K562 (cell line): ENCODE measurements around the gene ZBTB9. TPM values are rescaled to one million over a fixed set of nuclear protein-coding genes. Genes with fewer than 3 reads are reported as not detected.

ENCODE experiments used
- BACH1 ChIP-seq: fragments of 200-800 bp; sonication (Bioruptor generic); IDR thresholded peaks from 2 replicates; pipeline ENCODE4 v1.6.1; 2016; ENCODE audit warnings: missing genetic modification characterization, missing compliant biosample characterization
- CBX2 ChIP-seq: fragments of 200-600 bp; sonication (generic); IDR thresholded peaks from one replicate; pipeline ENCODE4 v1.6.1; 2012; ENCODE audit warnings: mild to moderate bottlenecking, low read length, inconsistent platforms; ENCODE audit not compliant: insufficient read depth, poor library complexity, severe bottlenecking
- E2F8 ChIP-seq: fragments of 450-650 bp; IDR thresholded peaks from 2 replicates; pipeline ENCODE4 v1.7.1; 2018; ENCODE audit warnings: mild to moderate bottlenecking, low read depth; ENCODE audit not compliant: partially characterized antibody
- EP300 ChIP-seq: IDR thresholded peaks from 2 replicates; pipeline ENCODE4 v1.6.1; 2012; ENCODE audit warnings: low read length, improper control_type of control experiment
- GABPB1 ChIP-seq: sonication (generic); formaldehyde crosslinking; IDR thresholded peaks from 2 replicates; pipeline ENCODE4 v1.8.0; 2022; ENCODE audit warnings: mild to moderate bottlenecking, missing genetic modification reagents
- HDAC6 ChIP-seq: IDR thresholded peaks from 2 replicates; pipeline ENCODE4 v1.6.1; 2012; ENCODE audit warnings: low read depth, mild to moderate bottlenecking, control low read depth, inconsistent platforms, low read length, moderate library complexity
- HDGF ChIP-seq: fragments of 450-650 bp; IDR thresholded peaks from 2 replicates; pipeline ENCODE4 v1.6.1; 2016
- HNRNPH1 ChIP-seq: fragments of 200-400 bp; formaldehyde crosslinking; optimal IDR thresholded peaks from 2 replicates; pipeline ENCODE3; 2017; ENCODE audit warnings: low read depth, mild to moderate bottlenecking, low read length, moderate library complexity
- HNRNPLL ChIP-seq: fragments of 200-400 bp; formaldehyde crosslinking; IDR thresholded peaks from 2 replicates; pipeline ENCODE4 v1.6.1; 2017; ENCODE audit warnings: low read length, low read depth, mild to moderate bottlenecking; ENCODE audit not compliant: poor library complexity, severe bottlenecking
- HOMEZ ChIP-seq: fragments of 250-450 bp; sonication (Bioruptor Pico); IDR thresholded peaks from 2 replicates; pipeline ENCODE4 v1.4.0; 2020; ENCODE audit warnings: mild to moderate bottlenecking, moderate library complexity
- IRF2 ChIP-seq: sonication (generic); formaldehyde crosslinking; IDR thresholded peaks from 2 replicates; pipeline ENCODE4 v1.8.1; 2022; ENCODE audit warnings: mild to moderate bottlenecking, missing genetic modification reagents
- MAFG ChIP-seq: fragments of 450-650 bp; conservative IDR thresholded peaks from 2 replicates; pipeline ENCODE4 v1.6.1; 2016; ENCODE audit warnings: missing genetic modification characterization, missing compliant biosample characterization
- MTA2 ChIP-seq: fragments of 450-650 bp; IDR thresholded peaks from 2 replicates; pipeline ENCODE4 v1.6.1; 2016; ENCODE audit warnings: low read depth
- NELFE ChIP-seq: IDR thresholded peaks from 2 replicates; pipeline ENCODE4 v1.6.1; 2011; ENCODE audit warnings: mild to moderate bottlenecking; ENCODE audit not compliant: insufficient read depth, insufficient read length
- PHF20 ChIP-seq: fragments of 450-650 bp; IDR thresholded peaks from 2 replicates; pipeline ENCODE4 v1.6.1; 2018; ENCODE audit not compliant: partially characterized antibody
- TOE1 ChIP-seq, 2 experiments: fragments of 450-650 bp in 1 of 2; sonication (generic) in 1 of 2; formaldehyde crosslinking in 1 of 2; IDR thresholded peaks; 2 replicates each; pipeline versions ENCODE4 v1.7.1 to v1.8.0; 2016 to 2022; ENCODE audit warnings: borderline replicate concordance in 2 of 2, mild to moderate bottlenecking in 2 of 2, antibody characterized with exemption in 1 of 2, inconsistent platforms in 1 of 2, low read depth in 1 of 2, missing genetic modification reagents in 1 of 2, moderate library complexity in 1 of 2
- ZNF239 ChIP-seq: fragments of 250-450 bp; sonication (Bioruptor Pico); IDR thresholded peaks from 2 replicates; pipeline ENCODE4 v1.4.0; 2020; ENCODE audit warnings: mild to moderate bottlenecking
- ZNF3 ChIP-seq: fragments of 250-450 bp; sonication (Bioruptor Pico); IDR thresholded peaks from 2 replicates; pipeline ENCODE4 v1.5.0; 2021; ENCODE audit warnings: mild to moderate bottlenecking, moderate library complexity
- ZNF431 ChIP-seq: sonication (generic); formaldehyde crosslinking; IDR thresholded peaks from 2 replicates; pipeline ENCODE4 v1.8.0; 2022; ENCODE audit warnings: mild to moderate bottlenecking, missing genetic modification reagents
- polyA plus RNA-seq, 8 experiments: library from polyadenylated mRNA; depleted of rRNA in 4 of 8; stranded (reverse) in 5 of 8; unstranded in 3 of 8; fragments of >200 nt; fragmentation: Nextera tagmentation in 2 of 8; fragmentation: Illumina TruSeq in 1 of 8; extraction: Ambion mirVana in 2 of 8; extraction: Trizol in 1 of 8; gene quantifications; 2 replicates each; pipeline versions ENCODE4 v1.2.1 to v1.2.3, GENCODE V29; 2011 to 2014; ENCODE audit warnings: inconsistent platforms in 1 of 8, missing spikeins in 1 of 8
- total RNA-seq, 7 experiments: library from RNA; depleted of rRNA in 6 of 7; stranded (reverse); fragments of >200 nt in 6 of 7; fragmentation: Illumina TruSeq in 2 of 7; extraction: Trizol in 2 of 7; gene quantifications; 2 replicates each; pipeline versions ENCODE4 v1.2.1 to v1.2.3, GENCODE V29; 2011 to 2021; ENCODE audit warnings: low replicate concordance in 1 of 7
- TF ChIP-seq, protein P1 (sequence below), 3 experiments: IDR thresholded peaks in 2 of 3; conservative IDR thresholded peaks in 1 of 3; 2 replicates each; pipeline ENCODE4 v1.5.1; 2011 to 2012; ENCODE audit warnings: low read length in 3 of 3, mild to moderate bottlenecking in 3 of 3, control low read depth in 2 of 3, improper control_type of control experiment in 1 of 3, inconsistent platforms in 1 of 3, low read depth in 1 of 3, mixed read lengths in 1 of 3, moderate library complexity in 1 of 3; ENCODE audit not compliant: insufficient read depth in 2 of 3

The ZBTB9 gene
- total and polyA plus RNA-seq, 9 of the 15 experiments (the other 6 are each of a cell fraction or from before 2014, with no cell fraction given) = 1.9 to 19.5 (median 10.4) TPM

GRCh38 chr6:33417903-33418689 is 36.3 kb upstream of the ZBTB9 start, which contains the start of gene CUTA (continued):
- no peak for TF ChIP-seq HDAC6
- TF ChIP-seq MAFG (tag) = no peak
- TF ChIP-seq BACH1 (tag) = no peak
- peak; percentile 33; the same call in 1 of the 2 replicates for TF ChIP-seq EP300
- peak; percentile 67 for TF ChIP-seq HNRNPLL
- TF ChIP-seq MTA2 = peak; percentile 39; the same call in 1 of the 2 replicates
- TF ChIP-seq E2F8 = peak; percentile 81
- no peak for TF ChIP-seq NELFE
- no peak for TF ChIP-seq CBX2
- no peak for TF ChIP-seq ZNF431
- no peak for TF ChIP-seq ZNF3 (CRISPR knock-in tag)
- no peak for TF ChIP-seq HNRNPH1
- TF ChIP-seq HDGF = no peak
- TF ChIP-seq, protein P1, sequence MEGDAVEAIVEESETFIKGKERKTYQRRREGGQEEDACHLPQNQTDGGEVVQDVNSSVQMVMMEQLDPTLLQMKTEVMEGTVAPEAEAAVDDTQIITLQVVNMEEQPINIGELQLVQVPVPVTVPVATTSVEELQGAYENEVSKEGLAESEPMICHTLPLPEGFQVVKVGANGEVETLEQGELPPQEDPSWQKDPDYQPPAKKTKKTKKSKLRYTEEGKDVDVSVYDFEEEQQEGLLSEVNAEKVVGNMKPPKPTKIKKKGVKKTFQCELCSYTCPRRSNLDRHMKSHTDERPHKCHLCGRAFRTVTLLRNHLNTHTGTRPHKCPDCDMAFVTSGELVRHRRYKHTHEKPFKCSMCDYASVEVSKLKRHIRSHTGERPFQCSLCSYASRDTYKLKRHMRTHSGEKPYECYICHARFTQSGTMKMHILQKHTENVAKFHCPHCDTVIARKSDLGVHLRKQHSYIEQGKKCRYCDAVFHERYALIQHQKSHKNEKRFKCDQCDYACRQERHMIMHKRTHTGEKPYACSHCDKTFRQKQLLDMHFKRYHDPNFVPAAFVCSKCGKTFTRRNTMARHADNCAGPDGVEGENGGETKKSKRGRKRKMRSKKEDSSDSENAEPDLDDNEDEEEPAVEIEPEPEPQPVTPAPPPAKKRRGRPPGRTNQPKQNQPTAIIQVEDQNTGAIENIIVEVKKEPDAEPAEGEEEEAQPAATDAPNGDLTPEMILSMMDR (IDR thresholded peaks at IDR 0.05 in 2 of 3, conservative IDR thresholded peaks at IDR 0.05 in 1 of 3; ENCODE audit: insufficient read depth in 2 of 3, low read depth in 1 of 3, low read length in 3 of 3) = peak; percentile 35 to 80 (median 52); a peak in 4 of 6 replicates
- no peak for TF ChIP-seq IRF2 (CRISPR knock-in tag)
- TF ChIP-seq TOE1 (IDR thresholded peaks at IDR 0.05; ENCODE audit: borderline replicate concordance) = peak; percentile 99
- no peak for TF ChIP-seq TOE1 (CRISPR knock-in tag; IDR thresholded peaks at IDR 0.05; ENCODE audit: borderline replicate concordance, low read depth)
- no peak for TF ChIP-seq HOMEZ (CRISPR knock-in tag)
- peak; percentile 92 for TF ChIP-seq GABPB1 (CRISPR knock-in tag)
- peak; percentile 76 for TF ChIP-seq PHF20
- TF ChIP-seq ZNF239 (CRISPR knock-in tag) = peak; percentile 8; the same call in 1 of the 2 replicates
